ENCODE results near the gene ABI2.
A peak's percentile ranks its signal among the peaks of the same experiment; 100 is the strongest.

The ABI2 gene

GRCh38 chr2:203354966-203355365 lies 26.8 kb downstream of the ABI2 start:
- Histone ChIP-seq H3K4me3 (ENCODE audit: low read length) (no peak overlapping the region), H3K79me2 (ENCODE audit: low read length) (peaks cover 3% of the 10 kb centered on the region; the same call in 1 of the 2 replicates), H3K9me3 (replicated peaks; ENCODE audit: insufficient read depth, low read length) (no peaks in the 10 kb centered on the region), H2AFZ (ENCODE audit: low read length) (no peak overlapping the region), H3K4me1 (ENCODE audit: low read length) (no peaks in the 10 kb centered on the region), H3K9me2 (replicated peaks; ENCODE audit: insufficient read depth, low read length) (no peaks in the 10 kb centered on the region), H3K9ac (ENCODE audit: low read length) (no peak overlapping the region), H3K4me2 (ENCODE audit: low read depth, low read length) (no peak overlapping the region), H3K27ac (ENCODE audit: low read length) (no peak overlapping the region), H3K36me3 (replicated peaks; ENCODE audit: insufficient read depth, low read length) (no peaks in the 10 kb centered on the region), H4K20me1 (ENCODE audit: insufficient read depth, low read length) (no peaks in the 10 kb centered on the region), H3K27me3 (replicated peaks; ENCODE audit: insufficient read depth, low read length) (no peaks in the 10 kb centered on the region), H3F3A (ENCODE audit: insufficient read depth, low read length) (no peaks in the 10 kb centered on the region)
- DNase-seq = no peak
- no peak for TF ChIP-seq EZH2phosphoT487 (IDR thresholded peaks at IDR 0.05; ENCODE audit: low read length)

- TF ChIP-seq EZH2 (optimal IDR thresholded peaks at IDR 0.05; ENCODE audit: low read depth, low read length) (no peak), EZH2phosphoT487 (IDR thresholded peaks at IDR 0.05; ENCODE audit: low read length) (no peak)
- TF ChIP-seq, protein P1, sequence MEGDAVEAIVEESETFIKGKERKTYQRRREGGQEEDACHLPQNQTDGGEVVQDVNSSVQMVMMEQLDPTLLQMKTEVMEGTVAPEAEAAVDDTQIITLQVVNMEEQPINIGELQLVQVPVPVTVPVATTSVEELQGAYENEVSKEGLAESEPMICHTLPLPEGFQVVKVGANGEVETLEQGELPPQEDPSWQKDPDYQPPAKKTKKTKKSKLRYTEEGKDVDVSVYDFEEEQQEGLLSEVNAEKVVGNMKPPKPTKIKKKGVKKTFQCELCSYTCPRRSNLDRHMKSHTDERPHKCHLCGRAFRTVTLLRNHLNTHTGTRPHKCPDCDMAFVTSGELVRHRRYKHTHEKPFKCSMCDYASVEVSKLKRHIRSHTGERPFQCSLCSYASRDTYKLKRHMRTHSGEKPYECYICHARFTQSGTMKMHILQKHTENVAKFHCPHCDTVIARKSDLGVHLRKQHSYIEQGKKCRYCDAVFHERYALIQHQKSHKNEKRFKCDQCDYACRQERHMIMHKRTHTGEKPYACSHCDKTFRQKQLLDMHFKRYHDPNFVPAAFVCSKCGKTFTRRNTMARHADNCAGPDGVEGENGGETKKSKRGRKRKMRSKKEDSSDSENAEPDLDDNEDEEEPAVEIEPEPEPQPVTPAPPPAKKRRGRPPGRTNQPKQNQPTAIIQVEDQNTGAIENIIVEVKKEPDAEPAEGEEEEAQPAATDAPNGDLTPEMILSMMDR (IDR thresholded peaks at IDR 0.05; ENCODE audit: low read length) = no peak
- Histone ChIP-seq H3F3A (ENCODE audit: insufficient read depth, low read length) (no peaks in the 10 kb centered on the region), H3K9me2 (replicated peaks; ENCODE audit: insufficient read depth, low read length) (no peaks in the 10 kb centered on the region), H3K36me3 (replicated peaks; ENCODE audit: insufficient read depth, low read length) (no peaks in the 10 kb centered on the region), H3K79me2 (ENCODE audit: low read length) (no peaks in the 10 kb centered on the region), H3K4me3 (ENCODE audit: low read length) (no peak overlapping the region), H3K27ac (ENCODE audit: low read length) (no peak overlapping the region), H3K9ac (ENCODE audit: low read length) (no peak overlapping the region), H3K9me3 (replicated peaks; ENCODE audit: insufficient read depth, low read length) (no peaks in the 10 kb centered on the region), H3K27me3 (replicated peaks; ENCODE audit: insufficient read depth, low read length) (no peaks in the 10 kb centered on the region), H4K20me1 (ENCODE audit: insufficient read depth, low read length) (no peaks in the 10 kb centered on the region), H2AFZ (ENCODE audit: low read length) (no peak overlapping the region), H3K4me2 (ENCODE audit: low read depth, low read length) (no peak overlapping the region), H3K4me1 (ENCODE audit: low read length) (0 out of 2 replicates have a peak, but pooled peaks cover 14% of the 10 kb centered on the region)
- DNase-seq = no peak
Measured at GRCh38 chr2:203359450-203359849, 31.3 kb downstream of the ABI2 start.

DNA sequence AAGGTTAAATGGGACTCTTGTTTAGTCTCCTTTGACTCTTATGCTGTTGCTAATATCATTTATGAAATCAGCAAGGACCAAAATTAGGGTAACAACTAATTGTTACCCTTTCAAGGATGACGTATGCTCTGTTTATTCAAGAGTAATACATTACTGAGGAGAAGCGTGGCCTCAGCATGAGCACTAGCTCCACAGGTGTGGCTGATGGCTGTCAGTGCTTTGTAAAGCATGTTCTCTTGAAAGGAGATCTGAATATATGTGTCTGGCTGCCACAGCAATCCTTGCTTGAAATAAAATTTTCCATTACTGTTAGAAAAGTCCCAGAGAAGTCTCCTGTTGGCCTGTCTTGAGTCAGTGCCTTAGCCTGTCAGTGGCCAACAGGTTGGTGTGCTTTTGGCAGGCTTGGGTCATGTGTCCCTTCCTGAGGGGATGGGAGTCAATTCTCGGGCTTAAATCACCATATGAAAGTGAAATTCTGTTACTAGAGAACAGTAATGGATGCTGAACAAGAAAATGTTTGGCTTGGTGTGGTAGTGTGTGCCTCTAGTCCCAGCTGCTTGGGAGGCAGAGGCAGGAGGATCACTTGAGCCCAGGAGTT lies 32.7 kb downstream of the ABI2 start:
- Histone ChIP-seq H3K9me3 (replicated peaks; ENCODE audit: insufficient read depth, low read length) (no peaks in the 10 kb centered on the region), H3K4me2 (ENCODE audit: low read depth, low read length) (peak overlapping the region; percentile 10; the same call in 1 of the 2 replicates), H3K79me2 (ENCODE audit: low read length) (no peaks in the 10 kb centered on the region), H3K9ac (ENCODE audit: low read length) (no peak overlapping the region), H4K20me1 (ENCODE audit: insufficient read depth, low read length) (no peaks in the 10 kb centered on the region), H3K9me2 (replicated peaks; ENCODE audit: insufficient read depth, low read length) (no peaks in the 10 kb centered on the region), H3K4me1 (ENCODE audit: low read length) (0 out of 2 replicates have a peak, but pooled peaks cover 14% of the 10 kb centered on the region), H2AFZ (ENCODE audit: low read length) (no peak overlapping the region), H3K27me3 (replicated peaks; ENCODE audit: insufficient read depth, low read length) (no peaks in the 10 kb centered on the region), H3K36me3 (replicated peaks; ENCODE audit: insufficient read depth, low read length) (no peaks in the 10 kb centered on the region), H3F3A (ENCODE audit: insufficient read depth, low read length) (no peaks in the 10 kb centered on the region), H3K4me3 (ENCODE audit: low read length) (no peak overlapping the region), H3K27ac (ENCODE audit: low read length) (peak overlapping the region; percentile 2; the same call in 1 of the 2 replicates)
- peak; percentile 22 for DNase-seq
- TF ChIP-seq, protein P1 (IDR thresholded peaks at IDR 0.05; ENCODE audit: low read length) = no peak
- TF ChIP-seq EZH2 (optimal IDR thresholded peaks at IDR 0.05; ENCODE audit: low read depth, low read length) (no peak), EZH2phosphoT487 (IDR thresholded peaks at IDR 0.05; ENCODE audit: low read length) (no peak)

DNA sequence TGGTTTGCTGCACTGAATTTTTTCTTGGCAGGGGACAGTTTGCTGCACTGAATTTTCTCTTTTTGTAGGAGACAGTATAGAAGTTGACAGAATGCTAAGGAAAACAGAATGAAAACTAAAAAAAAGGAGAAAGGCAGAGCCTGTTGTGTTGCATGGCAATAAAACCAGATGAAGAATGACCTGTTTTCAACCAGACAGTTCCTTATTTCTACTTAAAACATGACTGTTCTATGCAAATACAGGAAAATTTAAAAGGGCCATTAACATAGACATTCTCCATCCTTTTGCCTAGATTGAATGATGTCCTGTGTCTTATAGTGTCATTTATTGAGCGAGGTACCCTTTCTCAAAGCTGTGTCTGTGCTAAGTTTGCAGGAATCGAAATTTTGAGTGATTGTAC lies 33.3 kb downstream of the ABI2 start:
- H3K9ac ChIP-seq (ENCODE audit: low read length) = no peak overlapping the region
- 0 out of 2 replicates have a peak, but pooled peaks cover 14% of the 10 kb centered on the region for H3K4me1 ChIP-seq (ENCODE audit: low read length)
- H3K4me2 ChIP-seq (ENCODE audit: low read depth, low read length) = no peak overlapping the region
- no peak overlapping the region for H3K27ac ChIP-seq (ENCODE audit: low read length)
- no peaks in the 10 kb centered on the region for H3K79me2 ChIP-seq (ENCODE audit: low read length)
- H4K20me1 ChIP-seq (ENCODE audit: insufficient read depth, low read length) = no peaks in the 10 kb centered on the region
- no peaks in the 10 kb centered on the region for H3K27me3 ChIP-seq (replicated peaks; ENCODE audit: insufficient read depth, low read length)
- no peaks in the 10 kb centered on the region for H3F3A ChIP-seq (ENCODE audit: insufficient read depth, low read length)
- H3K4me3 ChIP-seq (ENCODE audit: low read length) = no peak overlapping the region
- H3K9me3 ChIP-seq (replicated peaks; ENCODE audit: insufficient read depth, low read length) = no peaks in the 10 kb centered on the region
- no peak for DNase-seq
- TF ChIP-seq EZH2 (optimal IDR thresholded peaks at IDR 0.05; ENCODE audit: low read depth, low read length) (no peak), EZH2phosphoT487 (IDR thresholded peaks at IDR 0.05; ENCODE audit: low read length) (no peak)
- TF ChIP-seq, protein P1 (IDR thresholded peaks at IDR 0.05; ENCODE audit: low read length) = no peak
- H3K9me2 ChIP-seq (replicated peaks; ENCODE audit: insufficient read depth, low read length) = no peaks in the 10 kb centered on the region
- H3K36me3 ChIP-seq (replicated peaks; ENCODE audit: insufficient read depth, low read length) = no peaks in the 10 kb centered on the region
- no peak overlapping the region for H2AFZ ChIP-seq (ENCODE audit: low read length)

Measured in MM.1S (cell line).